ENCODE data around the gene GINS2.

GINS2 gene

GRCh38 chr16:85665373-85665740, 23.4 kb downstream of the GINS2 start:
- DNase-seq, result no peak

- DNase-seq, result no peak
Observed at GRCh38 chr16:85664580-85665372, 24.0 kb downstream of the GINS2 start.

GRCh38 chr16:85663891-85664321, 24.8 kb downstream of the GINS2 start:
- DNase-seq, result no peak

GRCh38 chr16:85662976-85663830, 25.6 kb downstream of the GINS2 start:
- no peak for DNase-seq

GRCh38 chr16:85662482-85662812, 26.3 kb downstream of the GINS2 start:
- no peak for DNase-seq

GRCh38 chr16:85661740-85662481, 26.8 kb downstream of the GINS2 start:
- no peak for DNase-seq

- DNase-seq, result no peak
Observed at GRCh38 chr16:85660843-85661739, 27.7 kb downstream of the GINS2 start.

GRCh38 chr16:85659805-85660511, 28.8 kb downstream of the GINS2 start:
- peak; percentile 55 for DNase-seq

- DNase-seq, result no peak
Observed at GRCh38 chr16:85659336-85659735, 29.4 kb downstream of the GINS2 start.

GRCh38 chr16:85658504-85659326, 30.0 kb downstream of the GINS2 start:
- no peak for DNase-seq

- DNase-seq, result no peak
Observed at GRCh38 chr16:85657996-85658395, 30.8 kb downstream of the GINS2 start.

- DNase-seq, result no peak
Observed at GRCh38 chr16:85657267-85657650, 31.5 kb downstream of the GINS2 start.

GRCh38 chr16:85656351-85657266, 32.1 kb downstream of the GINS2 start:
- no peak for DNase-seq

- DNase-seq, result no peak
Observed at GRCh38 chr16:85655216-85656129, 33.3 kb downstream of the GINS2 start.

GRCh38 chr16:85654251-85655095, 34.3 kb downstream of the GINS2 start:
- DNase-seq, result no peak

- no peak for DNase-seq
Observed at GRCh38 chr16:85653290-85653891, 35.4 kb downstream of the GINS2 start.
